Activated CD4-positive, alpha-beta T cell treated with anti-CD3 and anti-CD28 coated beads, Interleukin-2, amount 10 ng/mL, durations not matched to agents 7 days and 5 days (primary cell): ENCODE data around the gene LIMS1. TPM values are rescaled to one million over a fixed set of nuclear protein-coding genes. Genes with fewer than 3 reads are reported as not detected.
"Not testable (repeated sequence)": the region's sequence is repeated elsewhere in the genome, so short reads cannot be mapped to it uniquely, and the experiment has no call there.

Source experiments
- CTCF ChIA-PET: fragments of 350-600 bp; sonication (Branson Sonifier 250); formaldehyde crosslinking; loops from one replicate; lab custom pipeline; 2021; ENCODE audit warnings: antibody characterized with exemption; lab: Charles Lee
- POLR2A ChIA-PET: fragments of 350-600 bp; sonication (Branson Sonifier 250); formaldehyde crosslinking; loops from one replicate; lab custom pipeline; 2021; ENCODE audit warnings: antibody characterized with exemption; lab: Charles Lee
- DNase-seq: peaks from one replicate; pipeline ENCODE4 v3.0.0-alpha.2; 2020
- H3K27ac Mint-ChIP-seq: one replicate; pipeline ENCODE4 v1.8.0; 2021; ENCODE audit warnings: mild to moderate bottlenecking, moderate library complexity, mixed read lengths
- H3K27me3 Mint-ChIP-seq: one replicate; pipeline ENCODE4 v1.8.0; 2021; ENCODE audit warnings: mixed read lengths
- H3K36me3 Mint-ChIP-seq: one replicate; pipeline ENCODE4 v1.8.0; 2021; ENCODE audit warnings: low read depth, mixed read lengths
- H3K4me1 Mint-ChIP-seq: one replicate; pipeline ENCODE4 v1.8.0; 2021; ENCODE audit warnings: mixed read lengths
- H3K4me3 Mint-ChIP-seq: one replicate; pipeline ENCODE4 v1.8.0; 2021; ENCODE audit warnings: mild to moderate bottlenecking, moderate library complexity, mixed read lengths
- H3K9me3 Mint-ChIP-seq: one replicate; pipeline ENCODE4 v1.8.0; 2021; ENCODE audit warnings: mixed read lengths
- total RNA-seq, 2 experiments: library from RNA; stranded (reverse); gene quantifications; one replicate each; pipeline ENCODE4 v1.2.3, GENCODE V29; 2021

LIMS1 gene
- total RNA-seq, 2 experiments from 2014 or later, result 57.2 to 63.2 TPM

GRCh38 chr2:108701806-108702205 lies 167.5 kb downstream of the LIMS1 start:
- Mint-ChIP-seq H3K27ac (no peak overlapping the region), H3K36me3 (no peaks in the 10 kb centered on the region), H3K9me3 (peaks cover 3% of the 10 kb centered on the region), H3K4me1 (peaks cover 2% of the 10 kb centered on the region), H3K27me3 (no peaks in the 10 kb centered on the region), H3K4me3 (no peak overlapping the region)
- no peak for DNase-seq
- ChIA-PET POLR2A (no interaction called here), CTCF (interaction anchor here (1.2 kb wide), 1 partner anchor 19 kb away, joined by 3 read pairs; no protein-coding TSS in a partner anchor)

GRCh38 chr2:108704871-108705270 lies 170.6 kb downstream of the LIMS1 start:
- POLR2A ChIA-PET, result no interaction called here
- Mint-ChIP-seq H3K9me3 (peaks cover 9% of the 10 kb centered on the region), H3K4me1 (peaks cover 4% of the 10 kb centered on the region), H3K27ac (no peak overlapping the region), H3K4me3 (no peak overlapping the region), H3K27me3 (peaks cover 2% of the 10 kb centered on the region), H3K36me3 (peaks cover 5% of the 10 kb centered on the region)
- CTCF ChIA-PET, result interaction anchor here (1.3 kb wide), 1 partner anchor 11 kb away, joined by 3 read pairs; no protein-coding TSS in a partner anchor
- DNase-seq, result no peak

GRCh38 chr2:108707300-108707699 lies 173.0 kb downstream of the LIMS1 start:
- Mint-ChIP-seq H3K27ac (no peak overlapping the region), H3K27me3 (peaks cover 6% of the 10 kb centered on the region), H3K36me3 (peaks cover 5% of the 10 kb centered on the region), H3K4me1 (peaks cover 1% of the 10 kb centered on the region), H3K9me3 (peaks cover 9% of the 10 kb centered on the region), H3K4me3 (no peak overlapping the region)
- no peak for DNase-seq
- ChIA-PET CTCF (interaction anchor here (1.1 kb wide), 1 partner anchor 123 kb away, joined by 3 read pairs; no protein-coding TSS in a partner anchor), POLR2A (no interaction called here)

DNA sequence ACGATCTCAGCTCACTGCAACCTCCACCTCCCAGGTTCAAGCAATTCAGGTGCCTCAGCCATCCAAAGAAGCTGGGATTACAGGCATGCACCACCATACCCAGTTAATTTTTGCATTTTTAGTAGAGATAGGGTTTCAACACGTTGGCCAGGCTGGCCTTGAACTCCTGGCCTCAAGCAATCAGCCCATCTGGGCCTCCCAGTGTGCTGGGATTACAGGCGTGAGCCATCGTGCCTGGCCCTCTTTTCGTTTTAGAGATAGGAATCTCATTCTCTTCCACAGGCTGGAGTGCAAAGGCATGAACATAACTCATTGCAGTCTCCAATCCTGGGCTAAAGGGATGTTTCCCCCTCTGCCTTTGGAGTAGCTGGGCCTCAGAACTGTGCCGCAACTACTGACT lies 182.7 kb downstream of the LIMS1 start:
- POLR2A ChIA-PET, H3K36me3 Mint-ChIP-seq, H3K9me3 Mint-ChIP-seq, DNase-seq, H3K27me3 Mint-ChIP-seq, H3K27ac Mint-ChIP-seq, CTCF ChIA-PET, H3K4me3 Mint-ChIP-seq: not testable (repeated sequence)
- peaks cover 13% of the 10 kb centered on the region for H3K4me1 Mint-ChIP-seq

GRCh38 chr2:108719149-108720044 lies 185.1 kb downstream of the LIMS1 start, which contains the start of gene RANBP2:
Gene RANBP2 (plus strand): TSS chr2:108719482. CDS start chr2:108719607, 125 bp downstream.
- CTCF ChIA-PET, result no interaction called here

DNA sequence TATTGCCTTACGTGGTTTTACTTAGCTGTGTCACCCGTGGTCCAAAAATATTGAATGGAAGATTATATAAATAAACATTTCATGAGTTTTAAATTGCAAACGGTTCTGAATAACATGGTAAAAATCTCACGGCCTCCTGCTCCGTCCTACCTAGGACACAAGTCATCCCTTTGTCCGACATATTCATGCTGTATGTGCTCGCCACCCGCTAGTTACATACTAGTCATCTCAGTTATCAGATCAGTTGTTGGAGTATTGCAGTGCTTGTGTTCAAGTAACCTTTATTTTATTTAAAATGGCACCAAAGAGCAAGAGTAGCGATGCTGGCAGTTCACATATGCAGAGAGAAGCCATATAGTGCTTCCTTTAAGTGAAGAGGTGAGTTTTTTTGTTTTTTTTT lies 191.8 kb downstream of the LIMS1 start:
- Mint-ChIP-seq H3K27ac (peak overlapping the region; percentile 9), H3K4me1 (peaks cover 28% of the 10 kb centered on the region)
- H3K27me3 Mint-ChIP-seq, POLR2A ChIA-PET, H3K4me3 Mint-ChIP-seq, H3K36me3 Mint-ChIP-seq, H3K9me3 Mint-ChIP-seq, CTCF ChIA-PET, DNase-seq: not testable (repeated sequence)

More at GRCh38 chr2:108719149-108720044, 185.1 kb downstream of the LIMS1 start, which contains the start of gene RANBP2:
- Mint-ChIP-seq H3K9me3 (no peaks in the 10 kb centered on the region), H3K27me3 (no peaks in the 10 kb centered on the region), H3K4me3 (peak within 1 kb of the TSS; percentile 85), H3K4me1 (peaks cover 23% of the 10 kb centered on the region), H3K36me3 (no peaks in the 10 kb centered on the region), H3K27ac (peak within 1 kb of the TSS; percentile 99)
- peak; percentile 94 for DNase-seq
- POLR2A ChIA-PET, result no interaction called here

DNA sequence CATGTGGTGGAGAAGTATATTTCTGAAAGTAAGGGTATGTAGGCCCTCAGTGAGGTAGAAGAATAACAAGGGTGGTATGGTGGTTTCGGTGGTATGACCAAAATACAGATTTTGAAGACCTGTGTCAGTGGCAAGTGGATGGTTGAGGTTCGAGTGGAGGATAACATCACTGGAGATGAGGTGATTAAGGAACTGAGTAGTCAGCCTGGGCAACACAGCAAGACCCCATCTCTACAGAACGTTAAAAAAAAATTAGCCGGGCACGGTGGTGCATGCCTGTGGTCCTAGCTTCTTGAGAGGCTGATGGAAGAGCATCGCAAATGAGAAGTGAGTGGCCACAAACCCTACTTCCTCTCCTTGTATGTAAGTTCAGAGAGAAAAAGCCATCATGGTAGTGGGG lies 200.4 kb downstream of the LIMS1 start:
- POLR2A ChIA-PET, H3K27me3 Mint-ChIP-seq, H3K9me3 Mint-ChIP-seq, DNase-seq, CTCF ChIA-PET, H3K4me3 Mint-ChIP-seq, H3K27ac Mint-ChIP-seq, H3K4me1 Mint-ChIP-seq: not testable (repeated sequence)
- H3K36me3 Mint-ChIP-seq, result peaks cover 31% of the 10 kb centered on the region

Other genes starting within 250 kb of the LIMS1 start
- not detected for gene SULT1C2, start 245.6 kb upstream of the LIMS1 start, total RNA-seq
- gene SULT1C4, start 156.5 kb upstream of the LIMS1 start, total RNA-seq, result not detected
- gene GCC2, start 85.3 kb upstream of the LIMS1 start, total RNA-seq, result 10 to 100 TPM; 46.2 to 53.4 TPM
- 10 to 100 TPM; 46.9 to 52.0 TPM for gene RANBP2, start 185.0 kb downstream of the LIMS1 start, total RNA-seq